NCI-H69 (cell line): ENCODE results near the gene CILP.
A peak's percentile ranks its signal among the peaks of the same experiment; 100 is the strongest.
"Not testable (repeated sequence)": the region's sequence is repeated elsewhere in the genome, so short reads cannot be mapped to it uniquely, and the experiment has no call there.

ENCODE experiments used
- DNase-seq: peaks from one replicate; lab custom pipeline; 2025; lab: John Stamatoyannopoulos, UW

CILP gene, protein sequence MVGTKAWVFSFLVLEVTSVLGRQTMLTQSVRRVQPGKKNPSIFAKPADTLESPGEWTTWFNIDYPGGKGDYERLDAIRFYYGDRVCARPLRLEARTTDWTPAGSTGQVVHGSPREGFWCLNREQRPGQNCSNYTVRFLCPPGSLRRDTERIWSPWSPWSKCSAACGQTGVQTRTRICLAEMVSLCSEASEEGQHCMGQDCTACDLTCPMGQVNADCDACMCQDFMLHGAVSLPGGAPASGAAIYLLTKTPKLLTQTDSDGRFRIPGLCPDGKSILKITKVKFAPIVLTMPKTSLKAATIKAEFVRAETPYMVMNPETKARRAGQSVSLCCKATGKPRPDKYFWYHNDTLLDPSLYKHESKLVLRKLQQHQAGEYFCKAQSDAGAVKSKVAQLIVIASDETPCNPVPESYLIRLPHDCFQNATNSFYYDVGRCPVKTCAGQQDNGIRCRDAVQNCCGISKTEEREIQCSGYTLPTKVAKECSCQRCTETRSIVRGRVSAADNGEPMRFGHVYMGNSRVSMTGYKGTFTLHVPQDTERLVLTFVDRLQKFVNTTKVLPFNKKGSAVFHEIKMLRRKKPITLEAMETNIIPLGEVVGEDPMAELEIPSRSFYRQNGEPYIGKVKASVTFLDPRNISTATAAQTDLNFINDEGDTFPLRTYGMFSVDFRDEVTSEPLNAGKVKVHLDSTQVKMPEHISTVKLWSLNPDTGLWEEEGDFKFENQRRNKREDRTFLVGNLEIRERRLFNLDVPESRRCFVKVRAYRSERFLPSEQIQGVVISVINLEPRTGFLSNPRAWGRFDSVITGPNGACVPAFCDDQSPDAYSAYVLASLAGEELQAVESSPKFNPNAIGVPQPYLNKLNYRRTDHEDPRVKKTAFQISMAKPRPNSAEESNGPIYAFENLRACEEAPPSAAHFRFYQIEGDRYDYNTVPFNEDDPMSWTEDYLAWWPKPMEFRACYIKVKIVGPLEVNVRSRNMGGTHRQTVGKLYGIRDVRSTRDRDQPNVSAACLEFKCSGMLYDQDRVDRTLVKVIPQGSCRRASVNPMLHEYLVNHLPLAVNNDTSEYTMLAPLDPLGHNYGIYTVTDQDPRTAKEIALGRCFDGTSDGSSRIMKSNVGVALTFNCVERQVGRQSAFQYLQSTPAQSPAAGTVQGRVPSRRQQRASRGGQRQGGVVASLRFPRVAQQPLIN

GRCh38 chr15:65210770-65211481 lies at the start of gene CILP:
TSS of gene CILP (minus strand) at chr15:65211473. CDS start at chr15:65209755, 1,718 bp downstream.
- no peak for DNase-seq

DNA sequence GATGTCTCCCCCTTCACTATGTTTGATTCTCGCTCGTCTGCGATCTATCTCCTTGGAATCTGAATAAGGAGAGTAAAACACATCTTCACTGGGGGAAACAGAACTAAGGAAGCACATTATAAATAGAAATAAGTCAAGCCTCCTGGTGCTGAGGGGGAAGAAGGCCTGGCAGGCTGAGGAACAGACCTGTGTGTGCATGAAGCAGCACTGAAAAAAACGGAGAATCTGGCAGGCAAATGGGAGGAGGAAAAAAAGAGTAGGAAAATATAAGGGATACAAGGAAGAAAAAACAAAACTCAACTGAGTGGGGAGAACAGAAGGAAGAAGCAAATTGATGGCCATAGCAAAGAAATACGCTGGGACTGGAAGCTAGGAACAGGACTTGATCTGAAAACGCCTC lies 49.7 kb upstream of the CILP start:
- DNase-seq, result no peak

DNA sequence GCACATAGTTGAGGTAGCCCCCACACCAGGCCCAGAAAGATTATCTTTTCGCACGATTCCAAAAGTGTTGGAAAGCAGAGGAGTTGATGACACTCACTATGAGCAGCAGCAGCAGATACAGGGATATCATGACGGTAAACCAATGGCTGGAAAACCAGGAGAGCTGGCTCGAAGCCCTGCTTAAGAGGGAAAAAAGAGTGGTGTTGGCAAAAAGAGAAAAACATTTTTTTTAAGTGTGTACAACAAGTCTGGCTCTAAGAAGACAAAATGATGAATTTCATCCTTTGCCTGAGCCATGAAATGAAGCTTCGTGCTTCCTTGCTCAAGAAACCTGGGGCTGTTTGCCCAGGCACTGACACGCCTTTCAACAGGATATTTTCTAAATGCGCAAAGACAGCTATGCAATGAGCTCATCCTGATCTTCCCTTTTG lies 48.1 kb upstream of the CILP start:
- DNase-seq, result no peak

DNA sequence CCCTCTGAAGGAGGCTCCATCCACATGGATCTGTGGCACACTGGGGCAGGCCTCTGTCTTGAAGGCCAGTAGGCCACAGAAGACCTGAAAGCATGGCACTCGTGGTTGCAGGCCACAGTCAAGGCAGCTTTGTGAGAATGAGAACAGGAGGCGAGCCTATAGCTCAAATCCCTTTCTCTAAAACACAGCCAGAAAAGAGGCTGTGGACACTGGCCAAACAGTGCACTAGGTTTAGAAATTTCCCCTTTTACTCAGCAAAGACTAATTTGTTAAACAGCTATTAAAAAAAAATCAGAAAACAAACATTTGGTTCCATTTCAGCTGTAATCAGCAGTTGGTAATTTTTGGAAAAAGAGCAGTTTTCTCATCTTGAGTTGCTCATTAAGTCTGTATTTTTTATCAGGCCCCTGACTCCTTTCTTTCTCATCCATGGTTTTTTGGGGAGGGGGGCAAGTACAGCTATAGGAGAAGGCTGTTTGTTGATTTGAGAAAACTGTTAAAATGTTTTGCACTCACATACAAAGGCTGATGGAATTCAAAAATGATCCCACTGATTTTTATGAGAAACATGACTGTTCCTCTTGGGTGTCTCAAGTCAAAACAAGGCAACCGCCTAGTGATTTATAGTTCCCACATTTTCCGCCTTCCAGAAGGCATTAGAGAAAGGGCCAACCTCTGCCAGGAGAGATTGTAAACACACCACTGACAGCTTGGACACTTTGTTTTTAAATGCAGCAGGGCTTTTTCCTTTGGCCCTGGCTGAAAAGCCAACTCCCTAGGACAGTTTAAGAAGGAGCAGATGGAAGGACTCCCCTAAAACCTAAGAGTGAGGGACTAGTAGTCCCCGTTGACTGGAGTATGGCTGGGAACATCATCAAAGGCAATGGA lies 47.3 kb upstream of the CILP start:
- no peak for DNase-seq

DNA sequence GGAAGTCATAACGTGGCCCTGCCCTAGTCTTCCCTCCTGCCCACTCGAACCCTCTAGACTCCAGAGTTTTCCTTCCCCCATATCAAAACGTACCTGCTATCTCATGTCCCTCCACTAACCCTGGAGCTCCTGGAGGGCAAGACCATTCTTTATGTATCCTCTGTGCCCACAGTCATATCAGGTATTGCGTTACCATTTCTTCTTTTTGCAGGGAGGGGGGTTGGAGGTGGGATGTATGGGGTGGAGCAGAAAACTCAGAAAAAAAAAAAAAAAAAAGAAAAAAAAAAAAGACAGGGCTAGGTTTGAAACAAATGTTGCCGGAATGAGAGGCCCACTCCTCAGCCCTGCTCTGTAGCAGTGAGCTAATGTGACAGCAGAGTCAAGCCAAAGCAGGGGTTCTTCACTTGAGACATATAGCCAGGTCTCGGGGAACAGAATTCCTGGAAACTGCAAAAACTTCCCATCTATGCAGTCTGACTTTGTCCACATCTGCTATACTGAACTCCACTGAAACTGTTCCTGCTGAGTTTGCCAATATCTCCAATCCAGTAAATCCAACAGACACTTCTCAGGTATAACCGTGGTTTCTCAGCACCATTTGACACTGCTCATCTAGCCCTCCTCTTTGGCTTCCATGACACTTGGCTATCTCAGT lies 44.3 kb upstream of the CILP start:
- DNase-seq, result no peak

DNA sequence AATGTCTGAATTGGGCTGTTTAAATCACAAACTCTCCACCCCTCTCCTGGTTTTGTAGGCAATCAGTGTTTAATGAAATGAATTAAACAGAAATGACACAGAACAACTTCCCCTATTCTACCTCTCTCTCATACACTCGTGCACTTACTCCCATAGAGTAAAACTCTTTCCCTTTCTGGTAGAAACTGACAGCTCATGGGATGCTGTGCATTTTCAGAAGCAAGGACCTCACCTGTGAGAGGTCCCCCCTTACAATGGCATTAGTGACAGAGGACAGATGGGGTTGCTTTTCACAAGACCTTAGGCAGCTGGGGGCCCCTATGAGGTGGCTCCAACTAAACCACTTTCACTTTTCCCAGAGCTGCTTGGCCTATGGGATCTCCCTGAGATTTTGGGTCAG lies 43.5 kb upstream of the CILP start:
- no peak for DNase-seq

GRCh38 chr15:65254356-65254755 lies 43.1 kb upstream of the CILP start:
- DNase-seq, result peak; percentile 37

- no peak for DNase-seq
Measured at GRCh38 chr15:65249641-65250040, 38.4 kb upstream of the CILP start.

DNA sequence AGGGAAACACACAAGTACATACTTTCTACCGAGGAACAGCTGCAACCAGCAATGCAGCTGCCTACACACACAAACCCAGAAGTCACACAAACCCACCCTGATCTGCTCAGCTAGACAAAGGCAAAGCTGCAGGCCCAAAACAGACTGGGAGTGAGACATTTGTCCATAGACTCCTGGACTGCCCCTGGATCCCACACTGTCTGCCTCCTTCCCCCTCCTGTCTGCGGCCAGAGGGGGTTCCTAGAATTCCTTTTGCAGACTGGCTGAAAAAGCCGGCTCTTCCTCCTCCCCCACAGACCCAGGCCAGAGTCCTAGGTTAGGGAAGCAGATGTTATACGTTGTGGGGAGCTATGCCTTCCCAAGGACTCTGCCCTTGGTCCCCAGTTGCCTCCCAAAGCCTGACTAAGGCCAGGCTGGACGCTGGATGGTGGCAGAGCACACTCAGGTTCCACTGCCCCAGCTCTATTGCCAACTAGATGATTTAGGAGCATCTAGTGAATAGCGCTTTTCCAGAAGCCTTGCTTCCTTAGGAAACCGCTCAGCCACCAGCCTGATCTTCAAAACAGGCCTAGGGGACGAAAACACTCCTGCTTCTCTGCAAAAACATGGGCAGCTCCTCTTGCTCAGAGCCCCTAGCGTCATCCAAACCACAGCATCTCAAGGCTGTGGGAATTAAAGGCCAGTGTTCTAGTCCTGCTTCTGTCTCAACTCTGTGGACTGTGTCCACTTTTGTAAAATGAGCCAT lies 37.4 kb upstream of the CILP start:
- DNase-seq, result no peak

DNA sequence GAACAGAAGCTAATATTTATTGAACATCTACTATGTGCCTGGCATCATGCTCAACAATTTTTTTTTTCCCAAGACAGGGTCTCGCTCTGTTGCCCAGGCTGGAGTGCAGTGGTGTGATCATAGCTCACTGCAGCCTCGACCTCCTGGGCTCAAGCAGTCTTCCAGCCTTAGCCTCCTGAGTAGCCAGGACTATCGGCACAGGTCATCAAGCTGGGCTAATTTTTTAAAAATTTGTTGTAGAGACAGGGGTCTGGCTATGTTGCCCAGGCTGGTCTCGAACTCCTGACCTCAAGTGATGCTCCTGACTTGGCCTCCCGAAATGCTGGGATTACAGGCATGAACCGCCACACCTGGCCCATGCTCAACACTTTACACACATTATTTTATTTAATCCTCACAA lies 35.7 kb upstream of the CILP start:
- DNase-seq, result no peak

GRCh38 chr15:65246026-65246714 lies 34.9 kb upstream of the CILP start:
- DNase-seq, result no peak

- no peak for DNase-seq
Measured at GRCh38 chr15:65245096-65245856, 34.0 kb upstream of the CILP start.

GRCh38 chr15:65244638-65245037 lies 33.4 kb upstream of the CILP start:
- no peak for DNase-seq

- not testable (repeated sequence) for DNase-seq
Measured at GRCh38 chr15:65236443-65236842, 25.2 kb upstream of the CILP start.

GRCh38 chr15:65233696-65234095 lies 22.4 kb upstream of the CILP start:
- no peak for DNase-seq

DNA sequence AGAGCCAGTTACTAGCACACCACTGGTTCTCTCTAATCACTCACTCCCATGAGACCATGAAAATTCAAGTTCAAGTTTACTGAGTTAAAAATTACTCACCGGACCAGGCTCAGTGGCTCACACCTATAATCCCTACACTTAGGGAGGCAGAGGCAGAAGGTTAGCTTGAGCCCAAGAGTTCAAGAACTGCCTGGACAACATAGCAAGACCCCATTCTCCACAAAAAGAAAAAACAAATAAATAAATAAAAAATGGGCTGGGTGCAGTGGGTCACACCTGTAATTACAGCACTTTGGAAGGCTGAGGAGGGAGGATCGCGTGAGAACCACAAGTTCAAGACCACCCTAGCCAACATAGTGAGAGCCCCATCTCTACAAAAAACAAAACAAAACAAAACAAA lies 21.2 kb upstream of the CILP start:
- DNase-seq, result no peak

GRCh38 chr15:65231306-65231705 lies 20.0 kb upstream of the CILP start:
- DNase-seq, result no peak

GRCh38 chr15:65226901-65227300 lies 15.6 kb upstream of the CILP start:
- DNase-seq, result not testable (repeated sequence)
